T47D (cell line): ENCODE results near the gene OGDHL.
A peak's percentile ranks its signal among the peaks of the same experiment; 100 is the strongest.
"Not testable (repeated sequence)": the region's sequence is repeated elsewhere in the genome, so short reads cannot be mapped to it uniquely, and the experiment has no call there.

Experiments used
- DNase-seq, 2 experiments: peaks; one replicate each; pipeline versions ENCODE4 v3.0.0 to v3.0.0-alpha.2; 2011 to 2012; ENCODE audit warnings: low read depth in 1 of 2, low spot score in 1 of 2
- JUND ChIP-seq: IDR thresholded peaks from 2 replicates; pipeline ENCODE4 v1.6.1; 2012; ENCODE audit warnings: low read depth
- in situ Hi-C: cut with HindIII; loops from 2 replicates; pipeline ENCODE4 v1.10.0; 2016; ENCODE audit warnings: low sequenced_read_pairs, low pct_unique_long_range_greater_than_20kb

Gene OGDHL

DNA sequence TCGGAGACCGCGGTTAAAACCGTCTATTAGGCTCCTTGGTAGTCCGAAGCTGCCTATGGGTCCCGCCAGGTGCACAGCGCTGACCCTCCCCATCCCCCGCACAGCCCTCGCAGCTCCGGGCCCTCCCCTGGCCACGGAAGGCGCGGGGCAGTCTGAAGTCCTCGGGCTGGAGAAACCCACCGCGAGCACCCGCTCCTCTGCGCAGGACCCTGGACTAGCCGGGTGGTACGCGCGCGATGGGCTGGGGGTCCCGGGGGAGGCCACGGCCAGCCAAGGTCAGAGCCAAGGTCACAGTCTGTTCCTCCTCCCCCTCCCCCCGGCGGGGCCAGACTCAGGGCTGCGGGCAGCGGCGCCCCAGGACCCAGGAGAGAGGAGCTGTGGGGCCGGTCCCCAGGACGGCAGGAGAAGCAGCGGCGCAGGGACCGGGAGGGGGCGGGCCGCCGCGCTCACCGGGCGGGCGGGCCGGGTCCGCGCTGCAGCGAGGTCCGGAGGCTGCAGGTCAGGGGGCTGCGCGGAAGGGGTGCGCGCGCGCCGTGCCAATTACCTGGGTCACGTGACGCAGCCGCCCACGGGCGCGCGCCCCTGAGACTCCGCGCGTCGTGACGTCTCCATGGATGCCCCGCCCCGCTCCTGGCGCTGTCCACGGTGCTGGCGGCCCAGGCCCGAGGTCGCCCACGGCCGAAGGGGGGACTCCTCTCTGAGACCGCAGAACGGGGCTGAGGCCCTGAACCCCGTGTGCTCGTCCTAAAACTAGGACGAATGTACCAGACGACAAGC lies at the start of gene OGDHL:
Gene OGDHL (minus strand): TSS at position 535 of the 777 bp plus-strand sequence. CDS start 3,731 bp downstream, outside the sequence.
- DNase-seq, result peak; percentile 75 to 85
- no peak for TF ChIP-seq JUND
- in situ Hi-C loops, result no loop called here

DNA sequence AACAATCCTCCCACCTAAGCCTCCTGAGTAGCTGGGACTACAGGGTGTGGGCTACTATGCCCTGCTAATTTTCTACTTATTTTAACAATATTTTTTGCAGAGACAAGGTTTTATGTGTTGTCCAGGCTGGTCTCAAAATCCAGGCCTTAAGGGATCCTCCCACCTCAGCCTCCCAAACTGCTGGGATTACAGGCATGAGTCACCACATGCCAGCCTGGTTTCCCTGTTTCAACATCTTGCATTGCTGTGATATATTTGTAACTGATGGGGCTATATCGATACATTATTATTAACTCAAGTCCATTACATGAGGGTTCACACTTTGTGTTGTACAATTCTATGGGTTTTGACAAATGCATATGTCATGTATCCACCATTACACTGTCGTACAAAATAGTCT lies 41.9 kb upstream of the OGDHL start:
- in situ Hi-C loops, result no loop called here
- DNase-seq, result no peak
- TF ChIP-seq JUND, result no peak

DNA sequence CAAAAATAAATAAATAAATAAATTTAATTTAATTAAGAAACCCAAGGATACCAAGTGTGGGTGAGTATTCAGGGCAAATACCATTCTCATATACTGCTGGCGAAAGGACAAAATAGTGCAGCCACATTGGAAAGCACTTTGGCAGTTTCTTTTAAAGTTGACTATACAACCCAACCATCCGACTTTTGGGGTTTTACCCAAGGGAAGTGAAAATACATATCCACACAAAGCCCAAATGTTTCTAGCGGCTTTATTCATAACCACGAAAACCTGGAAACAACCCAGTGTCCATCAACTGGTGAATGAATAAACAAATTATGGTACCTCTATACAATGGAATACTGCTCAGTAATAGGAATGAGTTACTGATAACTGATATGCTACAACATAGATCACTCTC lies 36.2 kb upstream of the OGDHL start:
- TF ChIP-seq JUND, result no peak
- in situ Hi-C loops, result no loop called here
- no peak for DNase-seq

DNA sequence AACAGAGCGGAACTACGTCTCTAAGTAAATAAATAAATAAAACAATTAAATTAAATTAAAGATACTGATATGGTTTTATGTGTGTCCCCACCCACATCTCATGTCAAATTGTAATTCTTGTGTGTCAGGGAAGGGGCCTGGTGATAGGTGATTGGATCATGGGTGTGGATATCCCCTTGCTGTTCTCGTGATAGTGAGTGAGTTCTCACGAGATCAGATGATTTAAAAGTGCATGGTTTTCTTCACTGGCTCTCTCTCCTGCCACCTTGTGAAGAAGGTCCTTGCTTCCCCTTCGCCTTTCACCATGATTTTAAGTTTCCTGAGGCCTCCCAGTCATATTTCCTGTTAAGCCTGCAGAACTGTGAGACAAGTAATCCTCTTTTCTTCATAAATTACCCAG lies 29.0 kb upstream of the OGDHL start:
- in situ Hi-C loops, result no loop called here
- no peak for DNase-seq
- no peak for TF ChIP-seq JUND

DNA sequence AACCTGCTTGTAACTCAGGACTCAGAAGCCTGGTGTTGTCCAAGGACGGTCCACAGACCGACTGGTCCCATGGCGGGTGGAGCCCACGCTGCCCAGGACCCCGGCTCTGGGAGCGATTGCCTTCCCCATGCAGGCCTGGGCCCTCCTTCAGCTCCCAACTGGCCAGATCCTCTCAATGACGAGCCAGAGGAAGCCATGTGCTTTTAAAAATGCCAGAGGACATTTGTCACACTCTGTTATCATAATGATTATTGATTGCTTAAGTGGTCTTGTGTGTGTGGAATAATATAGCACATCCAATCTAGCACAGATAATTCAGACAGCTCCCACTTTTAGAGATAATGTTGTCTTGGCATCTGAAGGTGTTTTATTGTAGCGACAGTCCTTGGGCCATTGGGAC lies 22.6 kb upstream of the OGDHL start:
- no peak for TF ChIP-seq JUND
- in situ Hi-C loops, result no loop called here
- no peak for DNase-seq

DNA sequence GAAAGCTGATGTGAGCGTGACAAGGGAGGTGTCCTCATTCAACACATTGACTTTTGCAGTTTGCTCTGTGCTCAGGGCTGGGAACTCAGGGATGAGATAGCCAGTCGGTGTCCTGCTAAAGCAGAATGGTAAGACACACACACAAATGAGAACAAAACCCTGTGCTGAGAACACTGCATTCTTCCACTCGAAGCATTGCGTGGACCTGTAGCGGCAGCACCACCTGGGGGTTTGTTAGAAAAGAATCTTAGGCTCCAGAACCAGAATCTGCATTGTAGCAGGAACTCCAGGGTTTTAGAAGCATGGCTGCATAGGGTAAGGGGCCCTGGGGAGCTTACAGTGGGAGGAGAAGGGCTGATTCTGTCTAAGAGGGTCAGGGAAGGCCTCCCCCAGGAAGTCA lies 21.5 kb upstream of the OGDHL start:
- peak in 1 of 2 experiments; percentile 57 for DNase-seq
- no peak for TF ChIP-seq JUND
- in situ Hi-C loops, result no loop called here

DNA sequence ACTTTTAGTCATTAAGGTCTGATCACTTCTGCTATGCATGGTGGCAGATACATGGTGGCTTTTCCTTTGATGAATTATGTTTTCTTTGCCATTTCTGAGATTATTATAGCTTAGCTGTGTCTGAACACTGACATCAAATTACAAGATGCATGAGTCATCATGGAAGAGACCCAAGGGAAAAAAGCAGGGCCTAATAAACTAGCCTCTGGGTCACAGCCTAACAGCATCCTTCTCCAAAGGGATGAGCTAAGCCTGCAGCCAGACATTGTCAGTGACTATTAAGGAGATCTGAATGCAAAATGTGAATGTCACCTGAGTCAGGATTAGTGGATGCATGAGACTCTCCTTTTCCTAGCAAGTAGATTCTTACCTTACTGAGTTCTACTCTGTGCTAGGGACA lies 19.1 kb upstream of the OGDHL start:
- in situ Hi-C loops, result no loop called here
- no peak for TF ChIP-seq JUND
- no peak for DNase-seq

DNA sequence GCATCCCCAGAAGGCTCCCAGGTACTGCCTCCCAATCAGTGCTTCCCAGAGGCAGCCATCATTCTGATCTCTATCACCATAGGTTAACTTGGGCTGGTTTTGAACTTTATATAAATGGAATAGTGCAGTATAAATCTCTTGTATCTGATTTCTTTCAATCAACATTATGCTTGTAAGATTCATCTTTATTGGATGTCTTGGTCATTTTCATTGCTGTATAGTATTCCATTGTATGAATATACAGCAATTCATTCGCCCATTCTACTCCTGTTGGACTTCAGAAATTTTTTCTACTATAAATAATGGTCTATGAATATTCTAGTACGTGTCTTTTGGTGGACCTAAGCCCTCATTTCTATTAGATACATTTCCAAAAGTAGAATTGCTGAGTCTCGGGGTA lies 16.1 kb upstream of the OGDHL start:
- TF ChIP-seq JUND, result no peak
- in situ Hi-C loops, result no loop called here
- DNase-seq, result no peak

DNA sequence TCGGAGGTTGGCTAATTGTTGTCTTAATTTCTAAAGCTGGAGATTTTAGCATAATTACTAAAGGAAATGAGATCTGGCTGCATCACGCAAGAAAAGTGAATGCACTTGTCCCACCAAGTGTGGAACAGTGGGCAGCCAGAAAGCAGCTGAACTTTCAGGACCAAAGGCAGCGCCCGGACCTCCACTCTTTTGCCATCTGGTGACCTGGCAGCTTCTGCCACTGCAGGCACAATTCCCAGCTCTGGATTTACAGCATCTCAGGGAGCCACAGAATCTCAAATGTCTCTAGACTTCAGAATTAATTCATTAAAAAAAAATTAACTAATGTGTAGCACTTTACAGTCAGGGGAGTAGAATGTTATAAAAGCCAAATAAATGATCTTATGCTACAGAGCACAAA lies 14.7 kb upstream of the OGDHL start:
- in situ Hi-C loops, result no loop called here

DNA sequence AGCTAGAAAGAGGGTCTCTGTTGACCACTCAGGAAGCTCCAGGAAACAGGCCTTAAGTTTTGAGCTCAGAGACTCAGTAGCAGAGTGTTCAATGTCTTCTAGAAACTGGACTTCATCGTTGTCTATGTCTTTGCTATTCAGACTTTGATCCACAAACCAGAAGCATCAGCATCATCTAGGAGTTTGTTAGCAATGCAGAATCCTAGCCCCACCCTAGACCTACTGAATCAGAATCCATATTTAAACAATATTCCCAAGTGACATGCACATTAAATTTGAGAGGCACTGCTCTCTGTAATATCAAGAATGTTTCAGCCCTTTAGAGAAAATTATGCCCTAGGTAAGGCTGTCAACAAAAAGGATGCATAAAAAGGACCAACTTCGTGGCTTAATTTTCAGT lies 12.9 kb upstream of the OGDHL start:
- no peak for DNase-seq
- no peak for TF ChIP-seq JUND
- in situ Hi-C loops, result no loop called here

More for the DNA sequence above, 14.7 kb upstream of the OGDHL start:
- DNase-seq, result no peak
- TF ChIP-seq JUND, result no peak

DNA sequence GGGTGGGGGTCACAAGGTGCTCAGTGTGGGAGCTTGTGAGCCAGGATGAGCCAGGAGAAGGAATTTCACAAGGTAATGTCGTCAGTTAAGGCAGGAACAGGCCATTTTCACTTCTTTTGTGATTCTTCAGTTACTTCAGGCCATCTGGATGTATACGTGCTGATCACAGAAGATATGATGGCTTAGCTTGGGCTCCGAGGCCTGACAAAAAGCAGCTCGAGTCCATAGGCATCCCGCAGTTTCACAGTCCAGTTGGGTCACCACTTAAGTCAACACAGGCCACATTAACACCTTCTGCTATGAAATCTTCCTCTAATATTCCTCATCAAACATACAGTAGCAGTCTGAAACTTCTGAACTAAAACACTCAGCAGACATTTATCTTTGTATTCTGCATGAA lies 10.8 kb upstream of the OGDHL start:
- DNase-seq, in situ Hi-C loops: not testable (repeated sequence)

DNA sequence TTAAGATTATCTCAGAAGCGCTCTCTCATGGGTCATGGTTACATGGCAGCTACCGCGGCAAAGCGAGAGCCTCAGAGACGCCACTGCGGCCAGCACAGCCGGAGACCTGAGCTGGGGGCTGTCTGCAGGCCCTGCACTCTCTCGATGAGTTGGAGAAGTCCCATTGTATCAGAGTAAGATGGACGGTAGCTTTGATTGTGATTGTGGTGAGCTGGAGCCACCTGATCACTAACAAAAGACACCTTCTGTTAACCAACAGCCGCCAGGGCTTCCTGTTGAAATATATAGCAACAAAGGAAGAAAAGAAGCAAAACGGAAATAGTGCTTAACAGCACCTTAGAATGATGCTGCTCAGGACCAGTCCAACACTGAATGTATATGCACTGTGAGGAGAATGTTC lies 8.9 kb upstream of the OGDHL start:
- DNase-seq, in situ Hi-C loops: not testable (repeated sequence)

DNA sequence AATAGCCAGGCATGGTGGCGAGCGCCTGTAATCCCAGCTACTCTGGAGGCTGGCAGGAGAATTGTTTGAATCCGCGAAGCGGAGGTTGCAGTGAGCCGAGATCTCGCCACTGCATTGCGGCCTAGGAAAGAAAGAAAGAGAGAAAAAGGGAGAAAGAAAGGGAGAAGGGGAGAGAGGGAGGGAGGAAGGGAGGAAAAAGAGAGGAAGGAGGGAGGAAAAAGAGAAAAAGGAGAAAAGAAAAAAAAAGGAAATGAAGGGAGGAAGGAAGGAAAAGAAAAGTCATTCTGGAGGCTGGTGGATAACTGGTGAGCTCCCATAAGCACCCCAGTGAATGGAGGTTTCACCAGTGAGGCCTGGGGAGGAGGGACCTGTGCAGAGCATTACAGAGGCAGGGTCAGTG lies 7.6 kb upstream of the OGDHL start:
- no peak for DNase-seq
- in situ Hi-C loops, result no loop called here
- TF ChIP-seq JUND, result no peak

DNA sequence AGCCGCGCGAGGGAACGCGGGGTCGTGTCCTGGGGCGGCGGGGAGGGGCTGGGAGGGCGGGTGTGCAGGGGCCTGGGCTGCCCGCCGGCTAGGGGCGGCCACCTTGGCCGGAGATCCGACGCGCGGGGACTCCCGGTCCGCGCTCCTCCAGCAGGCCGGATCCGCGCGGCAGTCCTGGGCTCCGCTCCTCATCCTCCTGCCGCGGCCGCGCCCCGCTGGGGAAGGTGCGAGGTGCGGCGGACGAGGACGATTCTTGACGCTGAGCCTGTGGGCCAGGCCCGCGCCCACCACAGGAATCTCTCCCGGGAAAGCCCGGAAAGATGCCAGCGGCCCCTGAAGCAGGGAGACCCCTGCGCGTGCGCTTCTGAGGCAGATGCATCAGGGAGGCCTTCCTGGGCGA lies 6.6 kb upstream of the OGDHL start:
- in situ Hi-C loops, result no loop called here
- TF ChIP-seq JUND, result no peak
- DNase-seq, result no peak
